Cardiac fibroblast (primary cell): ENCODE data around the gene LITAF.
"Not testable (repeated sequence)": the region's sequence is repeated elsewhere in the genome, so short reads cannot be mapped to it uniquely, and the experiment has no call there.

ENCODE experiments used
- DNase-seq, 2 donors: peaks; one replicate each; pipeline versions ENCODE4 v3.0.0 to v3.0.0-alpha.2; 2010; ENCODE audit warnings: low read depth in 2 of 2
- H3K4me3 ChIP-seq, 2 donors: replicated peaks in 1 of 2; 1 replicate in 1 of 2; 2 replicates in 1 of 2; pipeline ENCODE4 v1.5.1; 2011; ENCODE audit warnings: low read depth in 2 of 2, low read length in 2 of 2, mild to moderate bottlenecking in 2 of 2, moderate library complexity in 1 of 2
- TF ChIP-seq, protein P1 (sequence below): IDR thresholded peaks from one replicate; pipeline ENCODE4 v1.5.1; 2011; ENCODE audit warnings: low read depth, mild to moderate bottlenecking, low read length, inconsistent platforms

The LITAF gene

DNA sequence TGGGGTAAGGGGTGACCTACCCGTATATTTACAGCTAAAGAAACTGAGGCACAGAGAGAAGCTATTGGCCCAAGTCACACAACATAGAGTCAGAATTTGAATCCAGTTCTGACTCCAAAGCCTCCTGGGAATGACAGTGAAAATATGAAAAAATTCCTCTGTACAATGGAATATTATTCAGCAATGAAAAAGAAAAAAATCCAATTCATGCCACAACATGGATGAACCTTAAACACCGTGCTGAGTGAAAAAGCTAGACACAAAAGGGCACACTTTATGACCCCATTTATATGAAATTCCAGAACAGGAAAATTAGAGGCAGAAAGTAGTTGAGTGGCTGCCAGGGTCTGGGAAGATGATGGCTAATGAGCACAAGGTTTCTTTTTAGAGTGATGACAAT is 75.4 kb downstream of the LITAF start:
- no peak overlapping the region for H3K4me3 ChIP-seq
- TF ChIP-seq, protein P1, sequence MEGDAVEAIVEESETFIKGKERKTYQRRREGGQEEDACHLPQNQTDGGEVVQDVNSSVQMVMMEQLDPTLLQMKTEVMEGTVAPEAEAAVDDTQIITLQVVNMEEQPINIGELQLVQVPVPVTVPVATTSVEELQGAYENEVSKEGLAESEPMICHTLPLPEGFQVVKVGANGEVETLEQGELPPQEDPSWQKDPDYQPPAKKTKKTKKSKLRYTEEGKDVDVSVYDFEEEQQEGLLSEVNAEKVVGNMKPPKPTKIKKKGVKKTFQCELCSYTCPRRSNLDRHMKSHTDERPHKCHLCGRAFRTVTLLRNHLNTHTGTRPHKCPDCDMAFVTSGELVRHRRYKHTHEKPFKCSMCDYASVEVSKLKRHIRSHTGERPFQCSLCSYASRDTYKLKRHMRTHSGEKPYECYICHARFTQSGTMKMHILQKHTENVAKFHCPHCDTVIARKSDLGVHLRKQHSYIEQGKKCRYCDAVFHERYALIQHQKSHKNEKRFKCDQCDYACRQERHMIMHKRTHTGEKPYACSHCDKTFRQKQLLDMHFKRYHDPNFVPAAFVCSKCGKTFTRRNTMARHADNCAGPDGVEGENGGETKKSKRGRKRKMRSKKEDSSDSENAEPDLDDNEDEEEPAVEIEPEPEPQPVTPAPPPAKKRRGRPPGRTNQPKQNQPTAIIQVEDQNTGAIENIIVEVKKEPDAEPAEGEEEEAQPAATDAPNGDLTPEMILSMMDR = no peak
- DNase-seq = no peak

GRCh38 chr16:11510178-11510973 is 76.3 kb downstream of the LITAF start:
- H3K4me3 ChIP-seq = no peak overlapping the region
- no peak for DNase-seq
- TF ChIP-seq, protein P1 = no peak

GRCh38 chr16:11507991-11508390 is 78.7 kb downstream of the LITAF start:
- TF ChIP-seq, protein P1 = no peak
- no peak overlapping the region for H3K4me3 ChIP-seq
- DNase-seq = no peak

DNA sequence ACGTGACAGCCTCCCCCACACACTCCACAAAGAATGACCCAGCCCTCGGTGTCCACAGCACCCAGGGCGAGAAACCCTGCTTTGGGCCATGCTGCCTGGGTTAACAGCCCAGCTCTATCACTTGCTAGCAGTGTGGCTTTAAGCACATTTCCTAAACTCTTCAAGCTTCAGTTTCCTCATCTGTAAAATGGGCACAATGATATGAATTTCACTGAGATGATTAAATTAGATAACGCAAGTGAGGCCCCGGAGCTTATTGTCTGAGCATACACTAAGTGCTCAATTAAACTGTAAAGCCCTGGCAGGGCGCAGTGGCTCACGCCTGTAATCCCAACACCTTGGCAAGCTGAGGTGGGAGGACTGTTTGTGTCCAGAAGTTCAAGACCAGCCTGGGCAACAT is 79.4 kb downstream of the LITAF start:
- TF ChIP-seq, protein P1 = no peak
- no peak for DNase-seq
- no peak overlapping the region for H3K4me3 ChIP-seq

DNA sequence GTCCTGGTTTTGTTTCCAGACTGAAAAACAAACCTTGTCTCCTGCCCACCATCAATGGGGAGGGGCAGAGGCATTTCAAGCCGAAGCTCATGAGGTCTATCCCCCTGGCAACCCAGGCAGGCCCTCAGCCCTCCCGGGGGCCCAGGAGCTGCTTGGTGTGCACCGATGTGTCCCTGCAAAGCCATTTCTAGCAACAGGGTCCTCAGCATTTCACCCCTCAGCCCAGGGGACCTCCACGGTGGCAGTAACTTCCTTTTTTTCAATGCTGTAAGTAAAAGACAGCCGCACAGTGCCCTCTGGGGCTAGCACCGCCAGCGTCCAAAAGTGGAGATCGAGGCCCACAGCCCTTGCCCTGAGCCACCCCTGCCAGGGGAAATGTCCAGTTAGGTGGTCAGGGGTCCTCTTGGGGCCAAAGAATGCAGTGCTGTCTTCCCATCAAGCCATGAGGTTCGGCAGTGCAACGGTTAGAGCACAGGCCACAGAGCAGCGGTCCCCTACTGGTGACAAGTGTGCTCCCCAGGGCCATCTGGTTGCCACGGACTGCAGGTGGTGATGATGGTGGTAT is 79.9 kb downstream of the LITAF start:
- no peak for DNase-seq
- no peak overlapping the region for H3K4me3 ChIP-seq

GRCh38 chr16:11504261-11504660 is 82.5 kb downstream of the LITAF start:
- not testable (repeated sequence) for H3K4me3 ChIP-seq, DNase-seq

More for the DNA sequence above, 79.9 kb downstream of the LITAF start:
- TF ChIP-seq, protein P1 = no peak

DNA sequence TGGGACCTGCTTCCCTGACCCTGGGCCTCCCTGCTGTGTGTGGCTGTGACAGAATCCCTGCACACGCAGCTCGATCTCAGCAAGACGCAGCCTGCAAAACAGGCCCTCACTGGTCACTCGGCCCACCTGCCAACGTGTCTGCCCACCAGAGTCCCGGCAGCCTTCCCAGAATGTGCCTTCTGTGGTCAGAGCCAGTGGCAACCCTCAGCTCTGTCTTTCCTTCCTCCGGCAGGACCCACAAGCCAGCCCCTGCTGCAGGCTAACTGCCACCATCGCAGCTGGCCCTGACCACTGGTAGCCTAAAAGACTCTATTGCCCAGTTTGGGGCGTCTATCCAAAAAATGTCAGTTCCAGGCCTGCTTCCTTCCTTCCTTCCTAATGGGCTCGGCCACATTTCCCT is 83.2 kb downstream of the LITAF start:
- H3K4me3 ChIP-seq = no peak overlapping the region
- DNase-seq = no peak
- TF ChIP-seq, protein P1 = no peak
